ENCODE data around the gene DNAJA2. TPM values are rescaled to one million over a fixed set of nuclear protein-coding genes. Genes with fewer than 3 reads are reported as not detected.
"Not testable (repeated sequence)": the region's sequence is repeated elsewhere in the genome, so short reads cannot be mapped to it uniquely, and the experiment has no call there.

DNAJA2 gene
- total RNA-seq, 1 donor from 2014 or later, result 65.3 TPM

DNA sequence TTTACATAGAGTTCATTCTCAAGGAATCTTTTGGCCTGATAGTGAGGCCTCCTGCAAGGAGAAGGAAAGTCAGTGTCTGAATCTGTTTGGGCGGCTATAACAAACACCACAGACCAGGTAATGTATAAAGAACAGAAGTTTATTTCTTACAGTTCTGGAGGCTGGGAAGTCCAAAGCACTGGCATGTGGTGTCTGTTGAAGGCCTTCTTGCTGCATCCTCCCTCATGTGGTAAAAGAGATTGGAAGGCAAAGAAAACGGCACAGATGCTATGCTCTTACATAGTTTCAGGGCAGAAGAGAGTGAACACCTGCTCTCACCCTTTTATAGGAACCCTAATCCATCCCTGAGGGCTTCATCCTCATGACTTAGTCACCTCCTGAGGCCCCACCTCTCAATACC, 31.2 kb upstream of the DNAJA2 start:
- no peaks in the 10 kb centered on the region for H3K27me3 Mint-ChIP-seq (ENCODE audit: low read depth)
- H3K9me3 Mint-ChIP-seq, result no peaks in the 10 kb centered on the region
- TF ChIP-seq, protein P1, sequence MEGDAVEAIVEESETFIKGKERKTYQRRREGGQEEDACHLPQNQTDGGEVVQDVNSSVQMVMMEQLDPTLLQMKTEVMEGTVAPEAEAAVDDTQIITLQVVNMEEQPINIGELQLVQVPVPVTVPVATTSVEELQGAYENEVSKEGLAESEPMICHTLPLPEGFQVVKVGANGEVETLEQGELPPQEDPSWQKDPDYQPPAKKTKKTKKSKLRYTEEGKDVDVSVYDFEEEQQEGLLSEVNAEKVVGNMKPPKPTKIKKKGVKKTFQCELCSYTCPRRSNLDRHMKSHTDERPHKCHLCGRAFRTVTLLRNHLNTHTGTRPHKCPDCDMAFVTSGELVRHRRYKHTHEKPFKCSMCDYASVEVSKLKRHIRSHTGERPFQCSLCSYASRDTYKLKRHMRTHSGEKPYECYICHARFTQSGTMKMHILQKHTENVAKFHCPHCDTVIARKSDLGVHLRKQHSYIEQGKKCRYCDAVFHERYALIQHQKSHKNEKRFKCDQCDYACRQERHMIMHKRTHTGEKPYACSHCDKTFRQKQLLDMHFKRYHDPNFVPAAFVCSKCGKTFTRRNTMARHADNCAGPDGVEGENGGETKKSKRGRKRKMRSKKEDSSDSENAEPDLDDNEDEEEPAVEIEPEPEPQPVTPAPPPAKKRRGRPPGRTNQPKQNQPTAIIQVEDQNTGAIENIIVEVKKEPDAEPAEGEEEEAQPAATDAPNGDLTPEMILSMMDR (conservative IDR thresholded peaks at IDR 0.05), result no peak
- no peaks in the 10 kb centered on the region for H3K4me1 Mint-ChIP-seq
- H3K4me3 Mint-ChIP-seq, result no peak overlapping the region
- no peaks in the 10 kb centered on the region for H3K36me3 Mint-ChIP-seq (ENCODE audit: low read depth)
- H3K27ac Mint-ChIP-seq (ENCODE audit: unreplicated experiment), result no peak overlapping the region
- no peak for DNase-seq (ENCODE audit: low read depth, low spot score)

DNA sequence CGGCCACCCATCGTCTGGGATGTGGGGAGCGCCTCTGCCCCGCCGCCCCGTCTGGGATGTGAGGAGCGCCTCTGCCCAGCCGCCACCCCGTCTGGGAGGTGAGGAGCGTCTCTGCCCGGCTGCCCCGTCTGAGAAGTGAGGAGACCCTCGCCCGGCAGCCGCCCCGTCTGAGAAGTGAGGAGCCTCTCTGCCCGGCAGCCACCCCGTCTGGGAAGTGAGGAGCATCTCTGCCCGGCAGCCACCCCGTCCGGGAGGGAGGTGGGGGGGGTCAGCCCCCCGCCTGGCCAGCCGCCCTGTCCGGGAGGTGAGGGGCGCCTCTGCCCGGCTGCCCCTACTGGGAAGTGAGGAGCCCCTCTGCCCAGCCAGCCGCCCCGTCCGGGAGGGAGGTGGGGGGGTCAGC, 26.6 kb upstream of the DNAJA2 start:
- not testable (repeated sequence) for H3K36me3 Mint-ChIP-seq (ENCODE audit: low read depth); H3K9me3 Mint-ChIP-seq; H3K27me3 Mint-ChIP-seq (ENCODE audit: low read depth); H3K4me3 Mint-ChIP-seq; H3K4me1 Mint-ChIP-seq; DNase-seq (ENCODE audit: low read depth, low spot score); H3K27ac Mint-ChIP-seq (ENCODE audit: unreplicated experiment)

DNA sequence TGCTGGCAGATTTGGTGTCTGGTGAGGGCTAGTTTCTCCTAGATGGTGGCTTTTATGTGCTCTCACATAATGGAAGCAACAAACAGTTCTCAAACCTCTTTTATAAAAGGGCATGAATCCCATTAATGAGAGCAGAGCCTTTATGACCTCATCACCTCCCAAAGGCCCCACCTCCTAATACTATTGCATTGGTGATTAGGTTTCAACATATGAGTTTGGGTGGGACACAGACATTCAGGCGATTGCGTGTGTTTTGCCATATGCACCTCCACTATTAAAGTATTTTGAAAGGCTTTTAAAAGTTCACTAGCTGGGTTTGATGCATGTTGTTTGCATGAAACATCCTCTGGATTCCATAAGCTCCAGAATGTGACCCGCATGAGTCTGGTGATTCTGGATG, 24.4 kb upstream of the DNAJA2 start:
- DNase-seq (ENCODE audit: low read depth, low spot score), result no peak
- Mint-ChIP-seq H3K36me3 (ENCODE audit: low read depth) (no peaks in the 10 kb centered on the region), H3K27ac (ENCODE audit: unreplicated experiment) (no peak overlapping the region), H3K27me3 (ENCODE audit: low read depth) (no peaks in the 10 kb centered on the region), H3K4me1 (no peaks in the 10 kb centered on the region), H3K4me3 (no peak overlapping the region), H3K9me3 (no peaks in the 10 kb centered on the region)
- TF ChIP-seq, protein P1 (conservative IDR thresholded peaks at IDR 0.05), result no peak

DNA sequence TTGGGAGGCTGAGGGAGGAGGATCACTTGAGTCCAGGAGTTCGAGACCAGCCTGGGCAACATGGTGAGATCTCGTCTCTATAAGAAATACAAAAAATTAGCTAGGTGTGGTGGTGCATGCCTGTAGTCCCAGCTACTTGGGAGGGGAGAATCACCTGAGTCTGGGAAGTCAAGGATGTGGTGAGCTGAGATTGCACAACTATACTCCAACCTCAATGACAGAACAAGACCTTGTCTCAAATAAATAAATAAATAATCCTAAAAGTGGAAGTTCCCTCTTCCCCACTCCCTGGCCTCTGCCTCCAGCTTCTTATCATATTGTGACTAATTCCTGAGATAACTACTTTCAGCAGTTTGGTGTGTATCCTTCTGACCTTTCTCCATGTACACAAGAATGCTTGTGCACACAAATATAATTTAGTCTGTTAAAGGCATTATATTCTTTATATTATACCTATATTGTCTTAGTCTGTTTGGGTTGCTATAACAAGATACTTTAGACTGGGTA, 23.5 kb upstream of the DNAJA2 start:
- no peak overlapping the region for H3K27ac Mint-ChIP-seq (ENCODE audit: unreplicated experiment)
- no peak for DNase-seq (ENCODE audit: low read depth, low spot score)
- H3K36me3 Mint-ChIP-seq (ENCODE audit: low read depth), result no peaks in the 10 kb centered on the region
- no peaks in the 10 kb centered on the region for H3K27me3 Mint-ChIP-seq (ENCODE audit: low read depth)
- TF ChIP-seq, protein P1 (conservative IDR thresholded peaks at IDR 0.05), result no peak
- no peaks in the 10 kb centered on the region for H3K9me3 Mint-ChIP-seq
- H3K4me3 Mint-ChIP-seq, result no peak overlapping the region
- H3K4me1 Mint-ChIP-seq, result no peaks in the 10 kb centered on the region

DNA sequence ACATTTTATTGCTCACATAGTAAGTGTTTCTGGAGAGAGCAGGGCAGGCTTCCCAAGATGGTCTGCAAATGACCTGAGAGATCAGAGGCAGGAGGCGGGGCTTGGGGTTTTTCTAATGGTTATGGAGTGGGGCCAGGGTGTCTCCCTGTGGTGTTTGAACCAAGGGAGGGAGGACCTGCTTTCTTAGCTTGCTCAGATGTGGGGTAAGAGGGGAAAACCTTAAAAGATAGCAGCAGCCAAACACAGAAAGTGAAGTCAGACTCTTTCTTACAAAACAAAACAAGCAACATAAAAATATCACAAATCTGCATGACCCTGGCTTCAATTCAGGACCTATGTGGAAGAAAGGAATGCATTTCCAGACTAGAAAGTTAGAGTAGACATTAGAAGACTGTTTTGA, 22.9 kb upstream of the DNAJA2 start:
- Mint-ChIP-seq H3K4me3 (no peak overlapping the region), H3K4me1 (no peaks in the 10 kb centered on the region), H3K27me3 (ENCODE audit: low read depth) (no peaks in the 10 kb centered on the region), H3K27ac (ENCODE audit: unreplicated experiment) (no peak overlapping the region), H3K9me3 (peaks cover 3% of the 10 kb centered on the region), H3K36me3 (ENCODE audit: low read depth) (peaks cover 3% of the 10 kb centered on the region)
- TF ChIP-seq, protein P1 (conservative IDR thresholded peaks at IDR 0.05), result no peak
- DNase-seq (ENCODE audit: low read depth, low spot score), result no peak

DNA sequence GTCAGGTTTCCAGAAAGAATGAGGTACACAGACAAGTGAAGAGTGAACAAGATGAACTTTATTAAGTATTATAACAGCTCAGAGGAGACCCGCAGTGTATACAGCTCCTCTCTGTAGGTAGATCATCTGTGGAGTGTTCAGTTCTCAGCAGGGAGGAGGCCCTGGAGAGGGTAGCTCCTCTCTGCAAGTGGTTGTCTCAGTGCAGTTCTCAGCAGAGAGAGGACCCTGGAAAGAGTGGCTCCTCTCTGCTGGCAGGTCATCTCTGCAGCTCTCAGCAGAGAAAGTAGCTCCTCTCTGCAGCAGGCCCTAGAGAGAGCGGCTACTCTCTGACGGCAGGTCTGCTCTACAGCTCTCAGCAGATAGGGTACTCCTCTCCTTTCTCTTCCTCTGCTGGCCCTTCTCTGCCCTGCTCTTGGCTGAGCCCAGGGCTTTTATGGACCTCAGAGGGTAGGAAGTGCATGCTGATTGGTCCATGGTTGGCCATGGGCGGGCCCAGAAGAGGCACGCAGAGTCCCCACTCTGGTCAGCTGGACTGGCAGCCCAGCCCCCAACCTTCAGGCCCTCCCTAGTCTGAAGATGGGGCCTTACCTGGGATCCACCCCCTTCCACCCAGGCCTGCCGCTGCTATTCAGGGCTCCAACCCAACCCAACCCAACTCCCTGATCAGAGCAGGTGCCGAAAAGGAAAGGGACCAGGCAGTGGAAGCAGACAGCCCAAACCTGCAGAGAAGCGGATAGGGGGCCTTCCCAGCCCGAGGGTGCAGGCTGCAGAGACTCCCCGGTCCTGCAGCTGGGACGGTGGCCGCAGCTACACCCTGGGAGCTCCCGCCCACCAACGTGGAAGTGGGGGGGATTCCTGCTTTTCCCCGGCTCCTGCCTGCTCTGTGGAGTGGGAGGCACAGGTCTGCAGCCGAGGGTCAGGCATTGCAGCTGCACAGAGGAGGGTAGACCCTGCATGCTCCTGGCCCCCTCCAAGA, 18.5 kb upstream of the DNAJA2 start:
- Mint-ChIP-seq H3K27me3 (ENCODE audit: low read depth) (no peaks in the 10 kb centered on the region), H3K4me1 (peaks cover 3% of the 10 kb centered on the region), H3K9me3 (peaks cover 3% of the 10 kb centered on the region), H3K4me3 (no peak overlapping the region), H3K36me3 (ENCODE audit: low read depth) (peaks cover 3% of the 10 kb centered on the region), H3K27ac (ENCODE audit: unreplicated experiment) (no peak overlapping the region)
- no peak for DNase-seq (ENCODE audit: low read depth, low spot score)
- TF ChIP-seq, protein P1 (conservative IDR thresholded peaks at IDR 0.05), result no peak

Data from neural crest cell (in vitro differentiated cells).